CD4-positive, alpha-beta memory T cell (primary cell): ENCODE data around the gene B9D2. TPM values are rescaled to one million over a fixed set of nuclear protein-coding genes. Genes with fewer than 3 reads are reported as not detected.

ENCODE experiments used
- CTCF ChIA-PET: fragments of 350-600 bp; sonication (Branson Sonifier 250); formaldehyde crosslinking; loops from one replicate; lab custom pipeline; 2021; ENCODE audit warnings: inconsistent platforms; ENCODE audit not compliant: partially characterized antibody; lab: Charles Lee
- POLR2A ChIA-PET: fragments of 350-600 bp; sonication (Branson Sonifier 250); formaldehyde crosslinking; loops from one replicate; lab custom pipeline; 2021; ENCODE audit not compliant: partially characterized antibody; lab: Charles Lee
- DNase-seq, 5 donors: peaks; one replicate each; pipeline versions ENCODE4 v3.0.0 to v3.0.0-alpha.2; 2020 to 2022; ENCODE audit warnings: mixed read lengths in 1 of 5
- H3K27ac ChIP-seq: one replicate; pipeline ENCODE4 v1.7.0; 2013; ENCODE audit warnings: low read depth, low read length
- H3K27me3 ChIP-seq: 2 replicates; pipeline ENCODE4 v1.7.0; 2013; ENCODE audit warnings: mild to moderate bottlenecking, low read length, moderate library complexity; ENCODE audit not compliant: insufficient read depth
- H3K36me3 ChIP-seq: 2 replicates; pipeline ENCODE4 v1.7.0; 2013; ENCODE audit warnings: mild to moderate bottlenecking, low read length, moderate library complexity; ENCODE audit not compliant: insufficient read depth
- H3K4me1 ChIP-seq: 2 replicates; pipeline ENCODE4 v1.7.0; 2013; ENCODE audit warnings: mild to moderate bottlenecking, low read length, moderate library complexity; ENCODE audit not compliant: insufficient read depth
- H3K4me3 ChIP-seq, 2 donors: one replicate each; pipeline ENCODE4 v1.7.0; 2013; ENCODE audit warnings: low read length in 2 of 2, mild to moderate bottlenecking in 1 of 2
- H3K9me3 ChIP-seq, 2 donors: one replicate each; pipeline ENCODE4 v1.7.0; 2013; ENCODE audit warnings: low read length in 2 of 2, control low read depth in 1 of 2; ENCODE audit not compliant: control insufficient read depth in 1 of 2
- H3K27ac Mint-ChIP-seq, 7 donors: one replicate each; pipeline ENCODE4 v1.8.0; 2020 to 2021; ENCODE audit warnings: mixed read lengths in 7 of 7, mild to moderate bottlenecking in 6 of 7, inconsistent platforms in 3 of 7, moderate library complexity in 3 of 7
- H3K27me3 Mint-ChIP-seq, 2 donors: one replicate each; pipeline ENCODE4 v1.8.0; 2020 to 2021; ENCODE audit warnings: mixed read lengths in 2 of 2
- H3K36me3 Mint-ChIP-seq, 2 donors: one replicate each; pipeline ENCODE4 v1.8.0; 2020 to 2021; ENCODE audit warnings: mixed read lengths in 2 of 2, inconsistent platforms in 1 of 2, mild to moderate bottlenecking in 1 of 2
- H3K4me1 Mint-ChIP-seq, 4 donors: one replicate each; pipeline ENCODE4 v1.8.0; 2020 to 2021; ENCODE audit warnings: mixed read lengths in 4 of 4, mild to moderate bottlenecking in 1 of 4
- H3K4me3 Mint-ChIP-seq, 8 donors: one replicate each; pipeline ENCODE4 v1.8.0; 2020 to 2021; ENCODE audit warnings: mixed read lengths in 8 of 8, mild to moderate bottlenecking in 7 of 8, moderate library complexity in 6 of 8, inconsistent platforms in 3 of 8
- H3K9me3 Mint-ChIP-seq, 8 donors: one replicate each; pipeline ENCODE4 v1.8.0; 2020 to 2021; ENCODE audit warnings: mixed read lengths in 8 of 8, mild to moderate bottlenecking in 5 of 8, inconsistent platforms in 3 of 8, moderate library complexity in 1 of 8
- intact Hi-C: fragments of 100-400 bp; cut with micrococcal nuclease; formaldehyde crosslinking; loops from one replicate; pipeline ENCODE4 v1.15.1; 2023
- polyA plus RNA-seq, 2 donors: library from polyadenylated mRNA; unstranded; fragments of 300-500 nt; fragmentation: Illumina TruSeq; gene quantifications; one replicate each; pipeline ENCODE4 v1.2.3, GENCODE V29; 2021
- total RNA-seq, 2 experiments: library from RNA; stranded (reverse); gene quantifications; one replicate each; pipeline ENCODE4 v1.2.3, GENCODE V29; 2021

The B9D2 gene
- total and polyA plus RNA-seq, 4 experiments from 2014 or later: 11.6 to 22.4 (median 14.0) TPM

GRCh38 chr19:41332000-41332399 lies 31.9 kb downstream of the B9D2 start:
- ChIA-PET CTCF (interaction anchor here (1.0 kb wide), 1 partner anchor 15 kb away, joined by 4 read pairs; no protein-coding TSS in a partner anchor), POLR2A (interaction anchor here (0.6 to 1.7 kb wide), 3 partner anchors 18 to 32 kb away, joined by 3 to 6 read pairs (median 3); partner anchors contain the start of gene B9D2)
- Mint-ChIP-seq H3K36me3 (peaks cover 30 to 71% of the 10 kb centered on the region in 2 donors), H3K4me1 (peaks cover 37 to 68% (median 47%) of the 10 kb centered on the region in 4 donors), H3K9me3 (peaks cover 0 to 10% (median 0%) of the 10 kb centered on the region in 8 donors), H3K27me3 (no peaks in the 10 kb centered on the region), H3K4me3 (peak overlapping the region in 1 of 8 donors; percentile 41), H3K27ac (peak overlapping the region in 6 of 7 donors; percentile 29 to 91 (median 67))
- H3K9me3 ChIP-seq: no peaks in the 10 kb centered on the region
- H3K4me3 ChIP-seq: no peak overlapping the region
- H3K27ac ChIP-seq: no peak overlapping the region
- intact Hi-C loops: no loop called here
- peaks cover 62% of the 10 kb centered on the region for H3K36me3 ChIP-seq
- no peak for DNase-seq
- H3K4me1 ChIP-seq: peaks cover 77% of the 10 kb centered on the region
- H3K27me3 ChIP-seq: no peaks in the 10 kb centered on the region

- H3K4me3 ChIP-seq: no peak overlapping the region
- no peak overlapping the region for H3K27ac ChIP-seq
- peak overlapping the region in 6 of 7 donors; percentile 72 to 97 (median 84) for H3K27ac Mint-ChIP-seq
- H3K4me3 Mint-ChIP-seq: peak overlapping the region in 4 of 8 donors; percentile 41 to 80 (median 66)
- H3K4me1 ChIP-seq: peaks cover 86% of the 10 kb centered on the region
- no peaks in the 10 kb centered on the region for H3K9me3 ChIP-seq
- no peaks in the 10 kb centered on the region for H3K27me3 ChIP-seq
- H3K4me1 Mint-ChIP-seq: peaks cover 44 to 77% (median 55%) of the 10 kb centered on the region in 4 donors
- CTCF ChIA-PET: interaction anchor here (0.6 kb wide), 1 partner anchor 128 kb away, joined by 3 read pairs; no protein-coding TSS in a partner anchor
- no peaks in the 10 kb centered on the region for H3K27me3 Mint-ChIP-seq
- POLR2A ChIA-PET: interaction anchor here (0.6 to 1.7 kb wide), 3 partner anchors 19 to 33 kb away, joined by 3 to 6 read pairs (median 3); partner anchors contain the start of gene B9D2
- DNase-seq: peak in 1 of 5 donors; percentile 39
- H3K36me3 Mint-ChIP-seq: peaks cover 30 to 71% of the 10 kb centered on the region in 2 donors
- H3K36me3 ChIP-seq: peaks cover 56% of the 10 kb centered on the region
- H3K9me3 Mint-ChIP-seq: peaks cover 0 to 10% (median 0%) of the 10 kb centered on the region in 8 donors
- intact Hi-C loops: no loop called here
These were observed 32.8 kb downstream of the B9D2 start for GRCh38 chr19:41330946-41331678.

- peaks cover 30 to 68% of the 10 kb centered on the region in 2 donors for H3K36me3 Mint-ChIP-seq
- intact Hi-C loops: no loop called here
- ChIA-PET POLR2A (interaction anchor here (4.0 to 7.8 kb wide), 2 partner anchors 18 to 24 kb away, joined by 73 to 136 read pairs; partner anchors contain the start of gene TGFB1), CTCF (no interaction called here)
- peak overlapping the region; percentile 2 to 89 (median 60) for H3K4me3 Mint-ChIP-seq
- Histone ChIP-seq H3K27ac (peak overlapping the region; percentile 24), H3K9me3 (no peaks in the 10 kb centered on the region), H3K36me3 (peaks cover 53% of the 10 kb centered on the region), H3K4me3 (no peak overlapping the region), H3K27me3 (no peaks in the 10 kb centered on the region), H3K4me1 (peaks cover 88% of the 10 kb centered on the region)
- peaks cover 45 to 76% (median 56%) of the 10 kb centered on the region in 4 donors for H3K4me1 Mint-ChIP-seq
- peaks cover 0 to 10% (median 0%) of the 10 kb centered on the region in 8 donors for H3K9me3 Mint-ChIP-seq
- peak overlapping the region; percentile 62 to 88 (median 81) for H3K27ac Mint-ChIP-seq
- peak in 2 of 5 donors; percentile 16 to 46 for DNase-seq
- H3K27me3 Mint-ChIP-seq: no peaks in the 10 kb centered on the region
These were observed 33.5 kb downstream of the B9D2 start for GRCh38 chr19:41330481-41330880.

- peak overlapping the region in 1 of 2 donors; percentile 0 for H3K4me3 ChIP-seq
- intact Hi-C loops: loop anchor here (1.0 to 2.0 kb wide), 2 partner anchors 18 to 22 kb away; partner anchors contain the start of gene CCDC97
- peaks cover 30 to 64% of the 10 kb centered on the region in 2 donors for H3K36me3 Mint-ChIP-seq
These were observed 35.1 kb downstream of the B9D2 start for GRCh38 chr19:41328842-41329225.

GRCh38 chr19:41328157-41328841 lies 35.6 kb downstream of the B9D2 start:
- H3K27ac ChIP-seq: peak overlapping the region; percentile 76
- peaks cover 45 to 79% (median 61%) of the 10 kb centered on the region in 4 donors for H3K4me1 Mint-ChIP-seq
- intact Hi-C loops: loop anchor here (1.0 to 2.0 kb wide), 2 partner anchors 17 to 23 kb away; partner anchors contain the start of gene CCDC97
- H3K4me3 ChIP-seq: peak overlapping the region in 1 of 2 donors; percentile 43
- no peaks in the 10 kb centered on the region for H3K9me3 ChIP-seq
- POLR2A ChIA-PET: interaction anchor here (0.5 to 7.8 kb wide), 20 partner anchors 8 to 221 kb away, joined by 3 to 136 read pairs (median 6); partner anchors contain the start of genes B9D2, CCDC97, HNRNPUL1 and TGFB1
- peak overlapping the region; percentile 77 to 87 (median 84) for H3K4me3 Mint-ChIP-seq
- peaks cover 73% of the 10 kb centered on the region for H3K4me1 ChIP-seq
- H3K36me3 ChIP-seq: peaks cover 47% of the 10 kb centered on the region
- CTCF ChIA-PET: interaction anchor here (0.8 to 1.6 kb wide), 5 partner anchors 20 to 24 kb away, joined by 3 to 4 read pairs (median 3); no protein-coding TSS in a partner anchor
- peaks cover 30 to 62% of the 10 kb centered on the region in 2 donors for H3K36me3 Mint-ChIP-seq
- no peak for DNase-seq
- H3K9me3 Mint-ChIP-seq: peaks cover 0 to 10% (median 0%) of the 10 kb centered on the region in 8 donors
- peak overlapping the region; percentile 97 to 99 (median 98) for H3K27ac Mint-ChIP-seq
- no peaks in the 10 kb centered on the region for H3K27me3 ChIP-seq
- no peaks in the 10 kb centered on the region for H3K27me3 Mint-ChIP-seq

More at GRCh38 chr19:41328842-41329225, 35.1 kb downstream of the B9D2 start:
- no peaks in the 10 kb centered on the region for H3K27me3 ChIP-seq
- Mint-ChIP-seq H3K27me3 (no peaks in the 10 kb centered on the region), H3K27ac (peak overlapping the region; percentile 97 to 99 (median 98)), H3K4me1 (peaks cover 45 to 82% (median 62%) of the 10 kb centered on the region in 4 donors), H3K9me3 (peaks cover 0 to 10% (median 0%) of the 10 kb centered on the region in 8 donors), H3K4me3 (peak overlapping the region; percentile 77 to 87 (median 84))
- peak overlapping the region; percentile 76 for H3K27ac ChIP-seq
- H3K9me3 ChIP-seq: no peaks in the 10 kb centered on the region
- no peak for DNase-seq
- peaks cover 47% of the 10 kb centered on the region for H3K36me3 ChIP-seq
- peaks cover 77% of the 10 kb centered on the region for H3K4me1 ChIP-seq
- ChIA-PET POLR2A (interaction anchor here (0.6 to 7.8 kb wide), 14 partner anchors 8 to 531 kb away, joined by 3 to 136 read pairs (median 8); partner anchors contain the start of genes B9D2, CCDC97, HNRNPUL1 and TGFB1), CTCF (interaction anchor here (0.8 to 1.6 kb wide), 4 partner anchors 20 to 24 kb away, joined by 3 to 4 read pairs (median 3); no protein-coding TSS in a partner anchor)

GRCh38 chr19:41327576-41328156 lies 36.3 kb downstream of the B9D2 start:
- peak overlapping the region; percentile 97 to 99 (median 98) for H3K27ac Mint-ChIP-seq
- Histone ChIP-seq H3K9me3 (no peaks in the 10 kb centered on the region), H3K27me3 (no peaks in the 10 kb centered on the region), H3K4me3 (peak overlapping the region in 1 of 2 donors; percentile 43), H3K4me1 (peaks cover 69% of the 10 kb centered on the region), H3K27ac (peak overlapping the region; percentile 76), H3K36me3 (peaks cover 49% of the 10 kb centered on the region)
- peaks cover 31 to 65% of the 10 kb centered on the region in 2 donors for H3K36me3 Mint-ChIP-seq
- peaks cover 0 to 14% (median 0%) of the 10 kb centered on the region in 8 donors for H3K9me3 Mint-ChIP-seq
- ChIA-PET POLR2A (interaction anchor here (1.0 to 7.8 kb wide), 21 partner anchors 8 to 222 kb away, joined by 3 to 136 read pairs (median 5); partner anchors contain the start of genes B9D2, CCDC97, DMAC2 and HNRNPUL1), CTCF (interaction anchor here (0.7 to 1.5 kb wide), 4 partner anchors 19 to 64 kb away, joined by 3 to 16 read pairs (median 6); no protein-coding TSS in a partner anchor)
- H3K27me3 Mint-ChIP-seq: no peaks in the 10 kb centered on the region
- H3K4me3 Mint-ChIP-seq: peak overlapping the region; percentile 77 to 87 (median 84)
- DNase-seq: peak; percentile 81 to 99 (median 84)
- intact Hi-C loops: loop anchor here (1.0 to 2.0 kb wide), 2 partner anchors 17 to 24 kb away; partner anchors contain the start of gene CCDC97
- peaks cover 45 to 81% (median 62%) of the 10 kb centered on the region in 4 donors for H3K4me1 Mint-ChIP-seq
